Esophagus squamous epithelium (tissue), 4 donors: Measurements from ENCODE around the gene CEP350.

Experiments used
- CTCF ChIP-seq, 6 experiments: fragments of 450-650 bp in 4 of 6; fragments of 200-600 bp in 2 of 6; sonication (generic) in 2 of 6; IDR thresholded peaks; one replicate each; pipeline ENCODE4 v1.5.1; 2016 to 2019; ENCODE audit warnings: antibody characterized with exemption in 6 of 6, mild to moderate bottlenecking in 4 of 6, moderate library complexity in 4 of 6
- POLR2A ChIP-seq, 4 donors: fragments of 450-650 bp; IDR thresholded peaks; one replicate each; pipeline ENCODE4 v1.6.1; 2017; ENCODE audit warnings: antibody characterized with exemption in 4 of 4, mild to moderate bottlenecking in 4 of 4, moderate library complexity in 3 of 4

DNA sequence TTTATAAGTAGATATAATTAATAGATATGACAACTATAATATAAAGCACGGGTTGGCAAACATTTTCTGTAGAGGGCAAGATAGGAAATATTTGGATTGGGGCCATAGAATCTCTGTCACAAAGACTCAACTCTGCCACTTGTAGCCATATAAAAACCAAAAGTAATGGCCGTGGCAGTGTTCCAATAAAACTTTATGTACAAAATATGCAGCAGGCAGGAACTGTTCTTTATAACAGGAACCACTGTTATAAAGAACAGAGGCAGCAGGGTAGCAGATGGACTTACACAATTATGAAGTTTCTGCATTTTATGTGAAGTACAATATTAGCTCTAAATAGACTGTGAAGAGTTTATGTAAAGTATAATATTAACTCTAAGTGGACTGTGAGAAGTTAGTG lies 183.2 kb downstream of the CEP350 start:
- TF ChIP-seq CTCF (IDR thresholded peaks at IDR 0.05) (no peak), POLR2A (IDR thresholded peaks at IDR 0.05) (no peak)
